Stimulated activated CD4-positive, alpha-beta T cell treated with anti-CD3 and anti-CD28 coated beads, Interleukin-4, amount 100 ng/mL, for 1 hour (primary cell): Measurements from ENCODE around the gene KCNJ13.

Experiments used
- DNase-seq: peaks from one replicate; pipeline ENCODE4 v3.0.0-alpha.2; 2020

Gene KCNJ13

GRCh38 chr2:232776435-232776834 lies at the start of gene KCNJ13:
Gene KCNJ13, minus strand, starts transcription at chr2:232776565. Its CDS starts 5,203 bp downstream, at chr2:232771362.
- DNase-seq: no peak

DNA sequence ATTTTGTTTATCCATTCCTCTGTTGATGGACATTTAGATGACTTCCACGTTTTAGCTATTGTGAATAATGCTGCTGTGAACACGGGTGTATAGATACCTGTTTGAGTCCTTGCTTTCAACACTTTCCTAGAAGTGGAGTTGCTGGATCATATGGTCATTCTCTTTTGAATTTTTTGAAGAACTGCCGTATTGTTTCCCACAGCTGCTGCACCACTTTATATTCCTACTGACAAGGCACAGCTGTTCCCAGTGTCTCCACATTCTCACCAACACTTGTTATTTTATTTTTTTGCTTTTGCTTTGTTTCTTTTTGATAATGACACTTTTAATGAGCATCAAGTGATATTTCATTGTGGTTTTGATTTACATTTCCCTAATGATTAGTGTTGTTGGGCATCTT lies 41.4 kb upstream of the KCNJ13 start:
- DNase-seq: no peak

DNA sequence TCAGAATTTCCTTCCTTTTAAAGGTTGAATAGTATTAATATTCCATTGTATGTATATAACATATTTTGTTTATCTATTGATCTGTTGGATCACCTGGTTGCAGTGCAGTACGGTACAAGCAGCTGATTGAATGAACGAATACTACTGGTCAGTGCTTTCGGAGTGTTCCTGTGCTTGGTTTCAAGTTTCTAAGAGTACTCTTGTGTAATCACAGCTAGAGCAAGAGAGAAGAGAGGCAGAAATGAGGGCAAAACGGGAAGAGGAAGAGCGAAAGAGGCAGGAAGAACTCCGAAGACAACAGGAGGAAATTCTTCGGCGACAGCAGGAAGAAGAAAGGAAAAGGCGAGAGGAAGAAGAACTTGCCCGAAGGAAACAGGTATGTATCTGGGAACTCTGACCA lies 40.3 kb upstream of the KCNJ13 start:
- DNase-seq: no peak

DNA sequence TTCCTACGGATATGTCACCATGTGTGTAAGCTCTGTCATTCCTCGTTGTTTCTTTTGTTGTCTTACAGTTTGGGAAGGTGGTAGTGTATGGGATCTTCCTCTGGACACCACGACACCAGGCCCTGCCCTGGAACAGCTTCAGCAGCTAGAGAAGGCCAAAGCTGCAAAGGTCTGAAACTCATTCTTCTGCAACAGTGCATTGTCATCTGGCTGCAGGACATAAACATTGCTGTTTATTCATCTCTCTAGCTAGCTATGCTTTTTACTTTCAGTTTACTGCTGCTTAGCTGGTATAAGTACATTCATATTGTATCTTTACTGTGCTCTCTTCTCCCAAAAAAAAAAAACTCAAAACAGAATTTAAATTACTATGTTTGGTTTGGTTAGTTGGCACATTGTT lies 39.2 kb upstream of the KCNJ13 start:
- DNase-seq: no peak

DNA sequence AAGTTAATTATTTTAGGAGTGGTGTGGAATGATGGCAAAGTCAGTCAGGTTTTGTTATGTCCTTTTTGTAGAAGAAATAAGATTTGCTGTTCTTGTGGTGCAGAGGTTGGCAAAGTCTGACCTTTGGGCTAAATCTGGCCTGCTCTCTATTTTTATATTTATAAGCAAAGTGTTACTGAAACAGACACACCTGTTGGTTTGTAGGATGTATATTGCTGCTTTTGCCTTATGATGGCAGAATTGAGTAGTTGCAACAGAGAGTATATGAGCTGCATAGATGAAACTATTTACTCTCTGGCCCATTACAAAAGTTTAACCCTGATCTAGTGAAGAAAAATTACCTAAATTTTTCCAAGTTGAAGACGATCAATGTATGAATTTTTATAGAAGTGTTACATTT lies 34.1 kb upstream of the KCNJ13 start:
- DNase-seq: no peak

DNA sequence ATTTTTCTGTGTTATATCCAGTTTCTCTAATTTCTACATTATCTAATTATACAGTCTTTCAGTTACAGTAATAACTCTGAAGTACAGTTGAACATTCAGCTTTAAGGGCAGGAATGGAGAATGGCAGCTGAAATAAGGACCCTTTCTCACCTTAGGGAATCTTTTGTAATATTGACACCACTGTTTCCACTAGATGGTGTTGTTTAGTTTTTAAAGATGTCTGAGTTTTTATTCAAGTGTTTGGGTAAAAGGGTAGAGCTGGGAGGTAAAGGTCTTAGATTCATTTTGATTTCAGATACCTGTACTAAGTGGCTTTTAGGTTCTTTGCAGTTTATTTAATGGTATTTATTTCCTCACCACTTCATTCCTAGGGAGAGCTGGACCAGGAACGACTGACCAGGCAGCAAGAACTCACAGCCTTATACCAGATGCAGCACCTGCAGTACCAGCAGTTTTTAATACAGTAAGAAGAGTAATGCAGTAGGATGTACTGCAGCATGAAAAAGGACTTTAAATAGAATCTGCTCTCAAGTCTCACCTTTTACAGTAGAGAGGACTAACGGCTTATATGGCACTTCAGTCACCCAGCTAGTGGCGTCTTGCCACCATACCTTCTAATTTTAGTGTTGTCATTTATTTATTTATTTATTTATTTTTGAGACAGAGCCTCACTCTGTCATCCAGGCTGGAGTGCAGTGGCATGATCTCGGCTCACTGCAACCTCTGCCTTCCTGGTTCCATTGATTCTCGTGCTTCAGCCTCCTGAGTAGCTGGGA lies 33.2 kb upstream of the KCNJ13 start:
- DNase-seq: no peak

DNA sequence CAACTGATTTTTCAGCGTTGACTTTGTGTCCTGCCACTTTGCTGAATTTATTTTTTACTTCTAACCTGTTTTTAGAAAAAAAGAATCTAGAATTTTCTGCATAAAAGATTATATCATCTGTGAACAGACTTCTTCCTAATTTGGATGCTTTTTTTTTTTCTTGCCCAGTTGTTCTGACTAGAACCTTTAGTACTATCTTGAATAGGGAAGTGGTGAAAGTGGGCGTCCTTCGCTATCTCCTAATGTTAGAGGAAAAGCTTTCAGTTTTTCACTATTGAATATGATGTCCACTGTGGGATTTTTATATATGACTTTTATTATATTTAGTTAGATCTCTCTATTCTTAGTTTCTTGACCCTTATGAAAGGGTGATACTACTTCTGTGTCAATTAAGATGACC lies 25.7 kb upstream of the KCNJ13 start:
- DNase-seq: no peak

- no peak for DNase-seq
Measured at GRCh38 chr2:232800166-232800565, 23.8 kb upstream of the KCNJ13 start.

DNA sequence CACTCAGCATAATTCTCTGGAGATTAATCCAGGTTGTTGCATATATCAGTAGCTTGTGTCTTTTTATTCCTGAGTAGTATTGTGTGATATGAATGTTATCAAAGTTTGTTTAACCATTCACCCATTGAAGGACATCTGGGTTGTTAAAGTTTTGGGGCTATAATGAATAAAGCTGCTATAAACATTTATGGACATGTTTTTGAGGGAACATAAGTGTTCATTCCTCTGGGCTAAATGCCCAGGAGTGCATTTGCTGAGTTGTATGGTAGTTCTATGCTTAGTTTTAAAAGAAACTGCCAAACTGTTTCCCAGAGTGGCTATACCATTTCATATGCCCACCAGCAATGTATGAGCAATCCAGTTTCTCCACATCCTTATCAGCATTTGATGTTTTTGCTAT lies 21.8 kb upstream of the KCNJ13 start:
- DNase-seq: no peak

GRCh38 chr2:232795920-232796319 lies 19.6 kb upstream of the KCNJ13 start:
- no peak for DNase-seq

- no peak for DNase-seq
Measured at GRCh38 chr2:232794981-232795380, 18.6 kb upstream of the KCNJ13 start.

GRCh38 chr2:232793271-232793670 lies 16.9 kb upstream of the KCNJ13 start:
- DNase-seq: no peak

DNA sequence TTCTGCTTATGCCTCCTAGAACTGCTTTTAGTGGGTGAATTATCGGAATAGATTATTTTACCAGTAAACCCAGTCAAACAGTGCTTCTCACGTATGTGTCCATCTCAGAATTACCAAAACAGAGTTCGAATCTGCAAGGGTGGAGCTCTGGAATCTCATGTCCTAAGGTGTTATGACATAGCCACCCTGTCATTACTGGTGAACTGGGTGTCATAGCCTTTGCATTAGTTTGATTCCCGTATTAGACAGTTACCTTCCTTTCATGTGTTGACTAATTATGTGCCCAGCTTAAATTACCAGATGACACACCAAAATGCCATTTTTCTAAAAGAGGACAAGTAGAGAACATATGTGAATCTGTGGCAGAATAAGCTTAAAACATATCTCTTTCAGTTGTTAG lies 15.2 kb upstream of the KCNJ13 start:
- DNase-seq: no peak

GRCh38 chr2:232789082-232789481 lies 12.7 kb upstream of the KCNJ13 start:
- no peak for DNase-seq

- DNase-seq: no peak
Measured at GRCh38 chr2:232787806-232788205, 11.4 kb upstream of the KCNJ13 start.

GRCh38 chr2:232783278-232783677 lies 6.9 kb upstream of the KCNJ13 start:
- no peak for DNase-seq

- DNase-seq: no peak
Measured at GRCh38 chr2:232781765-232782164, 5.4 kb upstream of the KCNJ13 start.

GRCh38 chr2:232779934-232780333 lies 3.6 kb upstream of the KCNJ13 start:
- no peak for DNase-seq

GRCh38 chr2:232779465-232779864 lies 3.1 kb upstream of the KCNJ13 start:
- no peak for DNase-seq

DNA sequence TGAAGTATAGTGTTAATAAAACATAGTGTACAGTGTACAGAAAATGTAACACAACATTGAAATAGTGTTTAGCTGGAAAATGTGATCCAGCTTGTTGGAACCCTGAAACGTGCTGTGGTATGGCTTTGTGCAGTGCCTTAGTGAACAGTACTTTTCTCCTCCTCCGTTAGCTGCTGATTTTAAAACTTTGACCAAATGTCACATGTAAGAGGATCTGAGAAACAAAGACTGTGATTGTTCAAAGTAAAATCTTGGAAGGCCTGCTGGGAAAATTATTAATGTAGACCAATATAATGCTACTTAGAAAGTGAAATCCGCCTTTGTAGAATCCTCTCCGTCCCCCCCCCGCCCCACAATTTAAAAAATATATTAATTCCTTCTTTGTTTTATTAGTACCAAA lies 911 bp upstream of the KCNJ13 start:
- DNase-seq: no peak

GRCh38 chr2:232773815-232774214 lies 2.5 kb downstream of the KCNJ13 start:
- DNase-seq: no peak

DNA sequence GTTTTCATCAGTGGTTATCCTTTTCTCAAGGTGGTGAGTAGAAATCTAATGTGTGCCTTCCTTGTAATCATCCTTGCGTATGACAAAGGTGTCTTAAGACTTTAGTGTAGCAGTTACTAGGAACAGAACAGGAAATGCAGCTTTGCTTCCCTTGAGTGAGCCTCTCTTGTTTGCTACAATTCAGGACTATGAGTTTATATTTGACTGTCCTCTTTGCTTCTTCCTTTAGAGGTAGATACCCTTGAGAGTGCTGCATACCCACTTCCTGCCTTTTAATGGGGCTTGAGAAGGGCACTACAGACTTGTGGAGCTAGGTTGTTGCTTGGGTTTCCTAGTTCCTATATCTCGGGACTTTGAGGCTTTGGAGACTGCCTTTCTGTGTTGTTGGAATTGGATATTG lies 3.8 kb downstream of the KCNJ13 start:
- no peak for DNase-seq

DNA sequence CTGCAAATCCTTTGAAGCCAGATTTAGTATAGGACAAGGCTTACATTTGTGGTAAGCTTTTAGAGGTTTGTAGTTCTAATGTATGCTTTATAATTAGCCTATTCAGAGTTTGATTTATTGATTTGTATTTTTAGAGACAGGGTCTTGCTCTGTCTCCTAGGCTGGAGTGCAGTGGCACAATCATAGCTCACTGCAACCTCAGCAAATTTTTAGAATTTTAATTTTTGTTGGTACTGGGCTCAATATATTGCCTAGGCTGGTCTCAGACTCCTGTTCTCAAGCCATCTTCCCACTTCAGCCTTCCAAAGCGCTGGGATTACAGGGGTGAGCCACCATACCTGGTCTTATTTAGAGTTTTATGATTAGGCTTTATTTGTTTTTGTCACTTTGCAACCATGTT lies 4.5 kb downstream of the KCNJ13 start:
- DNase-seq: no peak

DNA sequence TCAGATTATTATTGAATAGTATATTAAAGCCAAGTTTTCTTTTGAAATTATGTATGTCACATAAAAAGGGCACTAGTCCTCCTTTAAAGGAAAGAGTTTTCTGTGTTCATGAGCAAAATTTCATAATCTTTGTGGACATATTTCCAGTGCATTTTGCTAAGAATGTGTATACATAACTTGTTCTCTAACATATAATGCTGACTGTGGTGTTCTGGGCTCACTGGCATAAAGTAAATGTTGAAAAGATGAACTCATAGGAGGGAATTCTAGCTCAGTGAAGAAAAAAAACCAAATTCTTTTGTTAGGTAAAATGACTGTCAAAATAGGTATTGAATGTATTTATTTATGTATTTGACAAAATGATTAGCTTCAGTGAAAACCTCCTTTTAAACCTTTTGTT lies 6.2 kb downstream of the KCNJ13 start:
- no peak for DNase-seq

DNA sequence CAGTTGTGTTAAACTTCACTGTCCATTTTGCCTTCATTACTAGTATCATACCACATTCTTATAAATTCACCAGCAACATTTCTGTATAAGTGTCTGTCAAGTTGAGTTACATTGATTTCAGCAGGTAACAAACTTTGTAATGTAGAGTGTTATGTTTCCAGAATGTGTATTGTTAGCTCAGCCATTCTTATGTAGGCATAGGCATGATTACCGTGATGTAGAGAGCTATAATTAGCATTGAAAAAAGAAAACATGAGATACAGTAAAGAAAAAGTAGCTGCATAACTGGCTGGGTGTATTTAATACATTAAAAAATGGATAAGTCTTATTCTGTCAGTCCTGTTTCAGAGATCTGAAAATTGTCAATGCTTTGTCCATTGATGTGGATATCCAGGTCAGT lies 8.5 kb downstream of the KCNJ13 start:
- DNase-seq: no peak
